H9 (cell line): ENCODE results near the gene SOX13. TPM values are rescaled to one million over a fixed set of nuclear protein-coding genes. Genes with fewer than 3 reads are reported as not detected.

Source experiments
- DNase-seq: peaks from one replicate; pipeline ENCODE4 v3.0.0-alpha.2; 2017
- H2AFZ ChIP-seq: one replicate; pipeline ENCODE4 v1.6.1; 2013; ENCODE audit warnings: mild to moderate bottlenecking, low read length, control low read depth, moderate library complexity
- H2AK5ac ChIP-seq: 2 replicates; pipeline ENCODE4 v1.6.1; 2013; ENCODE audit warnings: low read length, control low read depth, mixed read lengths; ENCODE audit not compliant: insufficient read length
- H2BK120ac ChIP-seq: one replicate; pipeline ENCODE4 v1.6.1; 2013; ENCODE audit warnings: low read depth, mild to moderate bottlenecking, low read length, control low read depth, inconsistent platforms; ENCODE audit not compliant: poor library complexity, severe bottlenecking
- H2BK12ac ChIP-seq: 2 replicates; pipeline ENCODE4 v1.6.1; 2013; ENCODE audit warnings: low read length, control low read depth, mixed read lengths, low read depth; ENCODE audit not compliant: insufficient read length
- H2BK15ac ChIP-seq: 2 replicates; pipeline ENCODE4 v1.6.1; 2013; ENCODE audit warnings: low read depth, low read length, control low read depth
- H2BK20ac ChIP-seq: one replicate; pipeline ENCODE4 v1.6.1; 2013; ENCODE audit warnings: low read depth, mild to moderate bottlenecking, low read length, control low read depth, inconsistent platforms; ENCODE audit not compliant: poor library complexity, severe bottlenecking
- H2BK5ac ChIP-seq: 2 replicates; pipeline ENCODE4 v1.6.1; 2013; ENCODE audit warnings: low read length, control low read depth, mixed read lengths; ENCODE audit not compliant: insufficient read length
- H3K14ac ChIP-seq: 2 replicates; pipeline ENCODE4 v1.6.1; 2013; ENCODE audit warnings: low read length, control low read depth; ENCODE audit not compliant: insufficient read depth
- H3K18ac ChIP-seq: 2 replicates; pipeline ENCODE4 v1.6.1; 2013; ENCODE audit warnings: low read depth, mild to moderate bottlenecking, mixed read lengths, low read length, control low read depth; ENCODE audit not compliant: insufficient read length
- H3K23ac ChIP-seq: 2 replicates; pipeline ENCODE4 v1.6.1; 2013; ENCODE audit warnings: low read length, control low read depth, mixed read lengths, low read depth; ENCODE audit not compliant: insufficient read length
- H3K23me2 ChIP-seq: 2 replicates; pipeline ENCODE4 v1.6.1; 2013; ENCODE audit warnings: low read depth, mild to moderate bottlenecking, mixed read lengths, low read length, control low read depth; ENCODE audit not compliant: insufficient read length, poor library complexity, severe bottlenecking
- H3K27ac ChIP-seq: 2 replicates; pipeline ENCODE4 v1.5.1; 2013; ENCODE audit warnings: low read length, control low read depth, mixed read lengths, low read depth; ENCODE audit not compliant: insufficient read length
- H3K27me3 ChIP-seq: 2 replicates; pipeline ENCODE4 v1.6.1; 2013; ENCODE audit warnings: low read length, control low read depth, inconsistent platforms; ENCODE audit not compliant: insufficient read depth
- H3K4ac ChIP-seq: 2 replicates; pipeline ENCODE4 v1.6.1; 2013; ENCODE audit warnings: low read depth, mild to moderate bottlenecking, control low read depth, inconsistent platforms, low read length, moderate library complexity
- H3K4me1 ChIP-seq: 2 replicates; pipeline ENCODE4 v1.6.1; 2013; ENCODE audit warnings: low read length, control low read depth, inconsistent platforms; ENCODE audit not compliant: insufficient read depth
- H3K4me2 ChIP-seq: 2 replicates; pipeline ENCODE4 v1.6.1; 2013; ENCODE audit warnings: low read length, control low read depth, mixed read lengths; ENCODE audit not compliant: insufficient read length, insufficient read depth
- H3K56ac ChIP-seq: 2 replicates; pipeline ENCODE4 v1.6.1; 2013; ENCODE audit warnings: low read depth, mild to moderate bottlenecking, mixed read lengths, low read length, control low read depth; ENCODE audit not compliant: insufficient read length
- H3K79me1 ChIP-seq: 2 replicates; pipeline ENCODE4 v1.6.1; 2013; ENCODE audit warnings: low read depth, mild to moderate bottlenecking, moderate library complexity, low read length, control low read depth, inconsistent platforms; ENCODE audit not compliant: insufficient read depth, poor library complexity, severe bottlenecking
- H3K79me2 ChIP-seq: 2 replicates; pipeline ENCODE4 v1.6.1; 2013; ENCODE audit warnings: low read length, control low read depth, inconsistent platforms; ENCODE audit not compliant: insufficient read depth
- H3K9ac ChIP-seq: 2 replicates; pipeline ENCODE4 v1.6.1; 2013; ENCODE audit warnings: low read length, control low read depth, mixed read lengths; ENCODE audit not compliant: insufficient read length; ENCODE audit errors: extremely low read depth
- H3K9me3 ChIP-seq: one replicate; pipeline ENCODE4 v1.6.1; 2013; ENCODE audit warnings: low read depth, low read length, inconsistent platforms; ENCODE audit not compliant: control insufficient read depth
- H3T11ph ChIP-seq: one replicate; pipeline ENCODE4 v1.6.1; 2013; ENCODE audit warnings: mild to moderate bottlenecking, low read length, control low read depth, inconsistent platforms
- H4K20me1 ChIP-seq: one replicate; pipeline ENCODE4 v1.6.1; 2013; ENCODE audit not compliant: control insufficient read depth, insufficient read length, insufficient read depth
- H4K5ac ChIP-seq: 2 replicates; pipeline ENCODE4 v1.6.1; 2013; ENCODE audit warnings: low read depth, mild to moderate bottlenecking, mixed read lengths, low read length, control low read depth; ENCODE audit not compliant: insufficient read length
- H4K8ac ChIP-seq: replicated peaks from 2 replicates; pipeline ENCODE4 v1.6.1; 2013; ENCODE audit warnings: low read length, control low read depth, mixed read lengths, low read depth; ENCODE audit not compliant: insufficient read length
- H4K91ac ChIP-seq: 2 replicates; pipeline ENCODE4 v1.6.1; 2013; ENCODE audit warnings: low read depth, mild to moderate bottlenecking, moderate library complexity, mixed read lengths, low read length, control low read depth; ENCODE audit not compliant: insufficient read length
- H3K27ac Mint-ChIP-seq, 3 experiments: 2 replicates in 2 of 3; 3 replicates in 1 of 3; pipeline ENCODE4 v1.8.0; 2020 to 2021; ENCODE audit warnings: mixed read lengths in 3 of 3, mild to moderate bottlenecking in 1 of 3, moderate library complexity in 1 of 3
- H3K27me3 Mint-ChIP-seq: 2 replicates; pipeline ENCODE4 v1.8.0; 2021; ENCODE audit warnings: low read depth, mild to moderate bottlenecking, moderate library complexity, mixed read lengths
- H3K36me3 Mint-ChIP-seq, 3 experiments: 2 replicates in 2 of 3; 3 replicates in 1 of 3; pipeline ENCODE4 v1.8.0; 2020 to 2021; ENCODE audit warnings: low read depth in 3 of 3, mixed read lengths in 3 of 3; ENCODE audit not compliant: insufficient read depth in 1 of 3
- H3K4me1 Mint-ChIP-seq, 2 experiments: 2 replicates each; pipeline ENCODE4 v1.8.0; 2020; ENCODE audit warnings: mixed read lengths in 2 of 2
- H3K4me3 Mint-ChIP-seq, 2 experiments: 2 replicates in 1 of 2; 3 replicates in 1 of 2; pipeline ENCODE4 v1.8.0; 2020 to 2021; ENCODE audit warnings: mild to moderate bottlenecking in 2 of 2, mixed read lengths in 2 of 2, moderate library complexity in 1 of 2
- H3K9me3 Mint-ChIP-seq, 2 experiments: 2 replicates in 1 of 2; 3 replicates in 1 of 2; pipeline ENCODE4 v1.8.0; 2020; ENCODE audit warnings: mild to moderate bottlenecking in 2 of 2, mixed read lengths in 2 of 2, moderate library complexity in 1 of 2
- CTCF ChIP-seq: fragments of 200-600 bp; sonication (generic); conservative IDR thresholded peaks from 3 replicates; pipeline ENCODE4 v1.8.0; 2021; ENCODE audit warnings: antibody characterized with exemption, mild to moderate bottlenecking
- WGBS: extraction: QIAGEN DNeasy Blood & Tissue Kit; methylation state at CpG from one replicate; pipeline ENCODE4 v1.1.7; 2013; ENCODE audit warnings: missing lambda C conversion rate, low lambda C conversion rate, mixed read lengths; ENCODE audit not compliant: insufficient read length; ENCODE audit errors: extremely low coverage; 5-methylcytosine and 5-hydroxymethylcytosine counted together
- total RNA-seq: library from RNA; stranded (reverse); gene quantifications from 2 replicates; pipeline ENCODE4 v1.2.1, GENCODE V29; 2021

Gene SOX13
- total RNA-seq, 1 experiment from 2014 or later: 120 TPM

- peak; percentile 99 for TF ChIP-seq CTCF
- H3K23ac ChIP-seq: no peak overlapping the region
- no peak overlapping the region for H4K5ac ChIP-seq
- no peak overlapping the region for H3K56ac ChIP-seq
- no peak overlapping the region for H3K27ac ChIP-seq
- H3K4ac ChIP-seq: no peak overlapping the region
- no peak overlapping the region for H4K8ac ChIP-seq
- no peak overlapping the region for H3K9ac ChIP-seq
- Mint-ChIP-seq H3K4me1 (peaks cover 4 to 6% of the 10 kb centered on the region in 2 experiments; a peak in 2 of 4 replicates), H3K4me3 (no peak overlapping the region), H3K9me3 (peaks cover 0 to 3% of the 10 kb centered on the region in 2 experiments; a peak in 2 of 5 replicates), H3K36me3 (no peaks in the 10 kb centered on the region; a peak in 1 of 7 replicates), H3K27me3 (peaks cover 18% of the 10 kb centered on the region; the same call in 1 of the 2 replicates), H3K27ac (no peak overlapping the region)
- H3K9me3 ChIP-seq: no peaks in the 10 kb centered on the region
- no peak overlapping the region for H2BK5ac ChIP-seq
- H3T11ph ChIP-seq: no peak overlapping the region
- H2BK120ac ChIP-seq: no peak overlapping the region
- no peaks in the 10 kb centered on the region for H4K20me1 ChIP-seq
- no peak overlapping the region for H3K14ac ChIP-seq
- peak; percentile 91 for DNase-seq
- no peaks in the 10 kb centered on the region for H3K79me2 ChIP-seq
- no peaks in the 10 kb centered on the region for H3K79me1 ChIP-seq
- no peak overlapping the region for H2BK15ac ChIP-seq
- no peaks in the 10 kb centered on the region for H3K23me2 ChIP-seq
- H2AFZ ChIP-seq: no peak overlapping the region
- H2BK12ac ChIP-seq: no peak overlapping the region
- H3K27me3 ChIP-seq: no peaks in the 10 kb centered on the region
- WGBS: no CpG with 5 or more reads among the region's 7 CpGs
- no peak overlapping the region for H2BK20ac ChIP-seq
- H3K4me2 ChIP-seq: no peak overlapping the region
- H2AK5ac ChIP-seq: no peak overlapping the region
- H3K18ac ChIP-seq: no peak overlapping the region
- no peaks in the 10 kb centered on the region for H3K4me1 ChIP-seq
- no peak overlapping the region for H4K91ac ChIP-seq
Measured at GRCh38 chr1:204162494-204163074, 89.7 kb downstream of the SOX13 start.
